Peyer's patch (tissue), 4 donors: ENCODE results near the gene ANKHD1.

Experiments
- POLR2A ChIP-seq, 2 donors: fragments of 450-650 bp; IDR thresholded peaks; one replicate each; pipeline ENCODE4 v1.5.1; 2017; ENCODE audit warnings: antibody characterized with exemption in 2 of 2, mild to moderate bottlenecking in 2 of 2, moderate library complexity in 2 of 2
- TF ChIP-seq, protein P1 (sequence below), 6 experiments: fragments of 450-650 bp in 4 of 6; fragments of 200-600 bp in 2 of 6; sonication (generic) in 1 of 6; IDR thresholded peaks; one replicate each; pipeline ENCODE4 v1.5.1; 2017 to 2019; ENCODE audit warnings: antibody characterized with exemption in 6 of 6, mild to moderate bottlenecking in 3 of 6, moderate library complexity in 1 of 6

DNA sequence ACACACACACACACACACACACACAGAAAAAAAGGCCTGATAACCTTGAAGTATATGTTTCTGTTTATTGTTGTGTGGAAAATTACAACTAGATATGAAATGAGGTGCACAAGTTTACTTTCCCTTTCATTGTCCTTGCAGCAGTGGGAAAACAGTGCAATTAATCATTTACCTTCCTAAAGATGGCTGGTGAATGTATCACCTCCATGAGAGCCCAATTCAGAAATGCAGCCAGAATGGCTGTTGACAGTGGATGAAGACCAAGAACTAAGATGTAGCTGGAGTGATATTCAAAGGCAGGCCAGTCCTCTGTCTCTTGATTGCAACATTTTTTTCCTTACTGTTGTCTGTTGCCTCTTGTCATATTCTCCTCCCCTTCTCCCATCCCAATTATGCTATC is 96.3 kb downstream of the ANKHD1 start:
- no peak for TF ChIP-seq POLR2A (IDR thresholded peaks at IDR 0.05)
- TF ChIP-seq, protein P1, sequence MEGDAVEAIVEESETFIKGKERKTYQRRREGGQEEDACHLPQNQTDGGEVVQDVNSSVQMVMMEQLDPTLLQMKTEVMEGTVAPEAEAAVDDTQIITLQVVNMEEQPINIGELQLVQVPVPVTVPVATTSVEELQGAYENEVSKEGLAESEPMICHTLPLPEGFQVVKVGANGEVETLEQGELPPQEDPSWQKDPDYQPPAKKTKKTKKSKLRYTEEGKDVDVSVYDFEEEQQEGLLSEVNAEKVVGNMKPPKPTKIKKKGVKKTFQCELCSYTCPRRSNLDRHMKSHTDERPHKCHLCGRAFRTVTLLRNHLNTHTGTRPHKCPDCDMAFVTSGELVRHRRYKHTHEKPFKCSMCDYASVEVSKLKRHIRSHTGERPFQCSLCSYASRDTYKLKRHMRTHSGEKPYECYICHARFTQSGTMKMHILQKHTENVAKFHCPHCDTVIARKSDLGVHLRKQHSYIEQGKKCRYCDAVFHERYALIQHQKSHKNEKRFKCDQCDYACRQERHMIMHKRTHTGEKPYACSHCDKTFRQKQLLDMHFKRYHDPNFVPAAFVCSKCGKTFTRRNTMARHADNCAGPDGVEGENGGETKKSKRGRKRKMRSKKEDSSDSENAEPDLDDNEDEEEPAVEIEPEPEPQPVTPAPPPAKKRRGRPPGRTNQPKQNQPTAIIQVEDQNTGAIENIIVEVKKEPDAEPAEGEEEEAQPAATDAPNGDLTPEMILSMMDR (IDR thresholded peaks at IDR 0.05) = no peak
